Measurements from ENCODE around the gene CBFA2T2.
"Not testable (repeated sequence)": the region's sequence is repeated elsewhere in the genome, so short reads cannot be mapped to it uniquely, and the experiment has no call there.

Gene CBFA2T2

GRCh38 chr20:33570743-33571142, 80.8 kb downstream of the CBFA2T2 start:
- CTCF ChIA-PET = no interaction called here
- H3K4me1 ChIP-seq (ENCODE audit: control extremely low read depth in 1 of 4, control insufficient read depth in 4 of 4, insufficient read depth in 4 of 4, low read length in 3 of 4) = no peaks in the 10 kb centered on the region
- no peak overlapping the region for H3K27ac ChIP-seq (ENCODE audit: insufficient read depth in 1 of 2, low read depth in 1 of 2, low read length in 2 of 2, poor library complexity in 1 of 2, severe bottlenecking in 2 of 2)
- no peak overlapping the region for H3K4me3 ChIP-seq (ENCODE audit: control insufficient read depth in 1 of 7, extremely low read depth in 1 of 7, insufficient read depth in 4 of 7, low read depth in 2 of 7, low read length in 6 of 7)
- DNase-seq = no peak
- peaks cover 0 to 2% (median 0%) of the 10 kb centered on the region in 4 experiments for H3K36me3 ChIP-seq (ENCODE audit: control insufficient read depth in 4 of 4, insufficient read depth in 4 of 4, low read length in 3 of 4)
- H3K27me3 ChIP-seq (replicated peaks in 2 of 5; ENCODE audit: control insufficient read depth in 4 of 5, insufficient read depth in 5 of 5, low read length in 4 of 5) = no peaks in the 10 kb centered on the region
- WGBS (ENCODE audit: insufficient coverage) = 100% methylated on average over 1 of the region's 1 CpG
- H3K9me3 ChIP-seq (ENCODE audit: control extremely low read depth in 1 of 5, control insufficient read depth in 4 of 5, insufficient read depth in 2 of 5, low read depth in 1 of 5, low read length in 4 of 5) = peaks cover 0 to 6% (median 0%) of the 10 kb centered on the region in 5 experiments
- POLR2A ChIA-PET = no interaction called here

- CTCF ChIA-PET; H3K27ac ChIP-seq (ENCODE audit: insufficient read depth in 1 of 2, low read depth in 1 of 2, low read length in 2 of 2, poor library complexity in 1 of 2, severe bottlenecking in 2 of 2); H3K27me3 ChIP-seq (replicated peaks in 2 of 5; ENCODE audit: control insufficient read depth in 4 of 5, insufficient read depth in 5 of 5, low read length in 4 of 5); H3K4me3 ChIP-seq (ENCODE audit: control insufficient read depth in 1 of 7, extremely low read depth in 1 of 7, insufficient read depth in 4 of 7, low read depth in 2 of 7, low read length in 6 of 7); DNase-seq; H3K4me1 ChIP-seq (ENCODE audit: control extremely low read depth in 1 of 4, control insufficient read depth in 4 of 4, insufficient read depth in 4 of 4, low read length in 3 of 4); H3K36me3 ChIP-seq (ENCODE audit: control insufficient read depth in 4 of 4, insufficient read depth in 4 of 4, low read length in 3 of 4); H3K9me3 ChIP-seq (ENCODE audit: control extremely low read depth in 1 of 5, control insufficient read depth in 4 of 5, insufficient read depth in 2 of 5, low read depth in 1 of 5, low read length in 4 of 5); POLR2A ChIA-PET: not testable (repeated sequence)
- WGBS (ENCODE audit: insufficient coverage) = 100% methylated on average over 3 of the region's 5 CpGs
These were observed 83.4 kb downstream of the CBFA2T2 start for GRCh38 chr20:33573268-33573667.

GRCh38 chr20:33575282-33575681, 85.4 kb downstream of the CBFA2T2 start:
- WGBS (ENCODE audit: insufficient coverage) = 100% methylated on average over 1 of the region's 3 CpGs
- no peak for DNase-seq
- ChIA-PET CTCF (interaction anchor here (1.1 kb wide), 1 partner anchor 13 kb away, joined by 3 read pairs; no protein-coding TSS in a partner anchor), POLR2A (interaction anchor here (0.6 to 0.7 kb wide), 2 partner anchors 23 to 24 kb away, joined by 3 to 5 read pairs; no protein-coding TSS in a partner anchor)
- no peak overlapping the region for H3K27ac ChIP-seq (ENCODE audit: insufficient read depth in 1 of 2, low read depth in 1 of 2, low read length in 2 of 2, poor library complexity in 1 of 2, severe bottlenecking in 2 of 2)
- H3K27me3 ChIP-seq (replicated peaks in 2 of 5; ENCODE audit: control insufficient read depth in 4 of 5, insufficient read depth in 5 of 5, low read length in 4 of 5) = no peaks in the 10 kb centered on the region
- no peaks in the 10 kb centered on the region for H3K36me3 ChIP-seq (ENCODE audit: control insufficient read depth in 4 of 4, insufficient read depth in 4 of 4, low read length in 3 of 4)
- H3K4me3 ChIP-seq (ENCODE audit: control insufficient read depth in 1 of 7, extremely low read depth in 1 of 7, insufficient read depth in 4 of 7, low read depth in 2 of 7, low read length in 6 of 7) = no peak overlapping the region
- H3K9me3 ChIP-seq (ENCODE audit: control extremely low read depth in 1 of 5, control insufficient read depth in 4 of 5, insufficient read depth in 2 of 5, low read depth in 1 of 5, low read length in 4 of 5) = peaks cover 0 to 6% (median 0%) of the 10 kb centered on the region in 5 experiments
- H3K4me1 ChIP-seq (ENCODE audit: control extremely low read depth in 1 of 4, control insufficient read depth in 4 of 4, insufficient read depth in 4 of 4, low read length in 3 of 4) = no peaks in the 10 kb centered on the region

- POLR2A ChIA-PET = no interaction called here
- H3K27ac ChIP-seq (ENCODE audit: insufficient read depth in 1 of 2, low read depth in 1 of 2, low read length in 2 of 2, poor library complexity in 1 of 2, severe bottlenecking in 2 of 2) = no peak overlapping the region
- no peak for DNase-seq
- H3K27me3 ChIP-seq (replicated peaks in 2 of 5; ENCODE audit: control insufficient read depth in 4 of 5, insufficient read depth in 5 of 5, low read length in 4 of 5) = no peaks in the 10 kb centered on the region
- no peaks in the 10 kb centered on the region for H3K36me3 ChIP-seq (ENCODE audit: control insufficient read depth in 4 of 4, insufficient read depth in 4 of 4, low read length in 3 of 4)
- 92% methylated on average over 3 of the region's 4 CpGs for WGBS (ENCODE audit: insufficient coverage)
- H3K9me3 ChIP-seq (ENCODE audit: control extremely low read depth in 1 of 5, control insufficient read depth in 4 of 5, insufficient read depth in 2 of 5, low read depth in 1 of 5, low read length in 4 of 5) = peaks cover 0 to 6% (median 0%) of the 10 kb centered on the region in 5 experiments
- H3K4me1 ChIP-seq (ENCODE audit: control extremely low read depth in 1 of 4, control insufficient read depth in 4 of 4, insufficient read depth in 4 of 4, low read length in 3 of 4) = no peaks in the 10 kb centered on the region
- H3K4me3 ChIP-seq (ENCODE audit: control insufficient read depth in 1 of 7, extremely low read depth in 1 of 7, insufficient read depth in 4 of 7, low read depth in 2 of 7, low read length in 6 of 7) = no peak overlapping the region
- CTCF ChIA-PET = interaction anchor here (1.0 to 1.1 kb wide), 3 partner anchors 14 to 70 kb away, joined by 3 to 4 read pairs (median 3); no protein-coding TSS in a partner anchor
These were observed 86.7 kb downstream of the CBFA2T2 start for GRCh38 chr20:33576432-33577125.

GRCh38 chr20:33578510-33578909, 88.6 kb downstream of the CBFA2T2 start:
- Histone ChIP-seq H3K4me1 (ENCODE audit: control extremely low read depth in 1 of 4, control insufficient read depth in 4 of 4, insufficient read depth in 4 of 4, low read length in 3 of 4) (no peaks in the 10 kb centered on the region), H3K4me3 (ENCODE audit: control insufficient read depth in 1 of 7, extremely low read depth in 1 of 7, insufficient read depth in 4 of 7, low read depth in 2 of 7, low read length in 6 of 7) (no peak overlapping the region), H3K27me3 (replicated peaks in 2 of 5; ENCODE audit: control insufficient read depth in 4 of 5, insufficient read depth in 5 of 5, low read length in 4 of 5) (no peaks in the 10 kb centered on the region), H3K27ac (ENCODE audit: insufficient read depth in 1 of 2, low read depth in 1 of 2, low read length in 2 of 2, poor library complexity in 1 of 2, severe bottlenecking in 2 of 2) (no peak overlapping the region), H3K9me3 (ENCODE audit: control extremely low read depth in 1 of 5, control insufficient read depth in 4 of 5, insufficient read depth in 2 of 5, low read depth in 1 of 5, low read length in 4 of 5) (no peaks in the 10 kb centered on the region), H3K36me3 (ENCODE audit: control insufficient read depth in 4 of 4, insufficient read depth in 4 of 4, low read length in 3 of 4) (no peaks in the 10 kb centered on the region)
- no peak for DNase-seq
- WGBS (ENCODE audit: insufficient coverage) = 100% methylated on average over 1 of the region's 1 CpG
- CTCF ChIA-PET = interaction anchor here (0.6 to 1.3 kb wide), 2 partner anchors 13 to 41 kb away, joined by 3 to 4 read pairs; no protein-coding TSS in a partner anchor
- POLR2A ChIA-PET = no interaction called here

- no peak for DNase-seq
- no peak overlapping the region for H3K27ac ChIP-seq (ENCODE audit: insufficient read depth in 1 of 2, low read depth in 1 of 2, low read length in 2 of 2, poor library complexity in 1 of 2, severe bottlenecking in 2 of 2)
- H3K4me3 ChIP-seq (ENCODE audit: control insufficient read depth in 1 of 7, extremely low read depth in 1 of 7, insufficient read depth in 4 of 7, low read depth in 2 of 7, low read length in 6 of 7) = no peak overlapping the region
- CTCF ChIA-PET = no interaction called here
- H3K9me3 ChIP-seq (ENCODE audit: control extremely low read depth in 1 of 5, control insufficient read depth in 4 of 5, insufficient read depth in 2 of 5, low read depth in 1 of 5, low read length in 4 of 5) = no peaks in the 10 kb centered on the region
- no CpG with 5 or more reads among the region's 2 CpGs for WGBS (ENCODE audit: insufficient coverage)
- H3K4me1 ChIP-seq (ENCODE audit: control extremely low read depth in 1 of 4, control insufficient read depth in 4 of 4, insufficient read depth in 4 of 4, low read length in 3 of 4) = no peaks in the 10 kb centered on the region
- H3K36me3 ChIP-seq (ENCODE audit: control insufficient read depth in 4 of 4, insufficient read depth in 4 of 4, low read length in 3 of 4) = no peaks in the 10 kb centered on the region
- POLR2A ChIA-PET = no interaction called here
- H3K27me3 ChIP-seq (replicated peaks in 2 of 5; ENCODE audit: control insufficient read depth in 4 of 5, insufficient read depth in 5 of 5, low read length in 4 of 5) = no peaks in the 10 kb centered on the region
These were observed 93.2 kb downstream of the CBFA2T2 start for GRCh38 chr20:33583143-33583542.

- ChIA-PET POLR2A (no interaction called here), CTCF (no interaction called here)
- H3K9me3 ChIP-seq (ENCODE audit: control extremely low read depth in 1 of 5, control insufficient read depth in 4 of 5, insufficient read depth in 2 of 5, low read depth in 1 of 5, low read length in 4 of 5) = no peaks in the 10 kb centered on the region
- no peaks in the 10 kb centered on the region for H3K36me3 ChIP-seq (ENCODE audit: control insufficient read depth in 4 of 4, insufficient read depth in 4 of 4, low read length in 3 of 4)
- no peak for DNase-seq
- WGBS (ENCODE audit: insufficient coverage) = 100% methylated on average over 1 of the region's 3 CpGs
- H3K4me1 ChIP-seq (ENCODE audit: control extremely low read depth in 1 of 4, control insufficient read depth in 4 of 4, insufficient read depth in 4 of 4, low read length in 3 of 4) = no peaks in the 10 kb centered on the region
- no peak overlapping the region for H3K4me3 ChIP-seq (ENCODE audit: control insufficient read depth in 1 of 7, extremely low read depth in 1 of 7, insufficient read depth in 4 of 7, low read depth in 2 of 7, low read length in 6 of 7)
- no peak overlapping the region for H3K27ac ChIP-seq (ENCODE audit: insufficient read depth in 1 of 2, low read depth in 1 of 2, low read length in 2 of 2, poor library complexity in 1 of 2, severe bottlenecking in 2 of 2)
- H3K27me3 ChIP-seq (replicated peaks in 2 of 5; ENCODE audit: control insufficient read depth in 4 of 5, insufficient read depth in 5 of 5, low read length in 4 of 5) = no peaks in the 10 kb centered on the region
These were observed 95.1 kb downstream of the CBFA2T2 start for GRCh38 chr20:33584976-33585375.
